Measurements from ENCODE around the gene HMGB4. TPM values are rescaled to one million over a fixed set of nuclear protein-coding genes. Genes with fewer than 3 reads are reported as not detected.

HMGB4 gene
- total RNA-seq, 1 experiment from 2014 or later = not detected

DNA sequence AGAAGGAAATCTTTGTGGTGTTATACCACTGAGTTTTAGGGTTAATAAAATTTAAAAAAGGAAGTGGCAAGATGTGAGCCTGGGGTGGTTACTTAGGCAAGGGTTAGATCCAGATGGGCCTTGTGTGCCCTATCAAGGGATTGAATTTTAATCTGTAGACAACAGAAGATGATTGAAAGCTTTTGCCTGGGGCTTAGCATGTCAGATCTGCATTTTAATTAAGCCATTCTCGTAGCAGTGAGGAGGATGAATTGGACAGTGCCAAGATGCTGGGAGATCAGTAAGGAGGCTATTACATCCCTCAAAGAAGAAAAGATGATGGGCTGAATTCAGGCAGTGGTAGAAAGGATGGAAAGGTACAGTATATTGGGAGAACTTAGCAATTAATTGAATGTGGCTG lies 42.3 kb downstream of the HMGB4 start:
- intact Hi-C loops (cut with micrococcal nuclease) = no loop called here
- peaks cover 5% of the 10 kb centered on the region for H3K36me3 Mint-ChIP-seq (ENCODE audit: insufficient read depth, unreplicated experiment)
- ChIA-PET CTCF (no interaction called here), POLR2A (no interaction called here)
- TF ChIP-seq, protein P1, sequence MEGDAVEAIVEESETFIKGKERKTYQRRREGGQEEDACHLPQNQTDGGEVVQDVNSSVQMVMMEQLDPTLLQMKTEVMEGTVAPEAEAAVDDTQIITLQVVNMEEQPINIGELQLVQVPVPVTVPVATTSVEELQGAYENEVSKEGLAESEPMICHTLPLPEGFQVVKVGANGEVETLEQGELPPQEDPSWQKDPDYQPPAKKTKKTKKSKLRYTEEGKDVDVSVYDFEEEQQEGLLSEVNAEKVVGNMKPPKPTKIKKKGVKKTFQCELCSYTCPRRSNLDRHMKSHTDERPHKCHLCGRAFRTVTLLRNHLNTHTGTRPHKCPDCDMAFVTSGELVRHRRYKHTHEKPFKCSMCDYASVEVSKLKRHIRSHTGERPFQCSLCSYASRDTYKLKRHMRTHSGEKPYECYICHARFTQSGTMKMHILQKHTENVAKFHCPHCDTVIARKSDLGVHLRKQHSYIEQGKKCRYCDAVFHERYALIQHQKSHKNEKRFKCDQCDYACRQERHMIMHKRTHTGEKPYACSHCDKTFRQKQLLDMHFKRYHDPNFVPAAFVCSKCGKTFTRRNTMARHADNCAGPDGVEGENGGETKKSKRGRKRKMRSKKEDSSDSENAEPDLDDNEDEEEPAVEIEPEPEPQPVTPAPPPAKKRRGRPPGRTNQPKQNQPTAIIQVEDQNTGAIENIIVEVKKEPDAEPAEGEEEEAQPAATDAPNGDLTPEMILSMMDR (IDR thresholded peaks at IDR 0.05; ENCODE audit: unreplicated experiment) = no peak
- DNase-seq (ENCODE audit: unreplicated experiment) = no peak
- no peaks in the 10 kb centered on the region for H3K4me1 Mint-ChIP-seq (ENCODE audit: insufficient read depth, unreplicated experiment)
- H3K27ac Mint-ChIP-seq (ENCODE audit: low read depth, unreplicated experiment) = no peak overlapping the region
- H3K4me3 Mint-ChIP-seq (ENCODE audit: unreplicated experiment) = no peak overlapping the region
- no peaks in the 10 kb centered on the region for H3K27me3 Mint-ChIP-seq (ENCODE audit: insufficient read depth, unreplicated experiment)
- no TSS peak for BruUV-seq (replicated peaks)
- peaks cover 60% of the 10 kb centered on the region for H3K9me3 Mint-ChIP-seq (ENCODE audit: unreplicated experiment)

DNA sequence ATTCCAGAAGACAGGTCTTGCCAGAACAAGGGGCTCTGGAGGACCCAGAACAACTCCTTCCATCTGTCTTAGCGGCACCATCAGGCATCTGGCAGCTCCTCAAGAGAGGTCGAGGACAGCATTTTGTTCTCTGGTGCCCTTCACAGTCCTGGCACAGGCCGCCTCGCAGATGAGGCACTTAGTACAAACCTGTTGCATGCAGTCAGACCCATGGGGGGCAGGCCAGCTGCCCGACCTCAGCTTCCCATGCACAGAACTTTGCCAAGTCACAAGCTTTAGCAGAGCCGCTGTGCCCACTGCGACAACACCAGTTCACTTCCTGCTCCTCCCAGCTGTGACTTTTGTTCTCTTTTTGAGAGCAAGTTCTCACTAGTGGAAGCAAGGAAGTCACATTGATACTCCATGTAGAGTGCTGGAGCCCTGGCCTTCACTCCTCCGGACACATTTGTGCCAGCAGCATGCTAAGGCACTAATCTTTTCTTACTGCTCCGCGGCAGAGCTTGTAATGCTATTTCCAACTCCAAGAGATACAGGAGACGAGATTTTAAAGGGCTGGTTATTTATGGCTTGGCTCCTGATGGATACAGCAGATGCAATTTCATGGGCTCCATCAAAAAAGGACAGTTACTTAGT lies 44.6 kb downstream of the HMGB4 start:
- no TSS peak for BruUV-seq (replicated peaks)
- Mint-ChIP-seq H3K27me3 (ENCODE audit: insufficient read depth, unreplicated experiment) (no peaks in the 10 kb centered on the region), H3K4me3 (ENCODE audit: unreplicated experiment) (no peak overlapping the region), H3K36me3 (ENCODE audit: insufficient read depth, unreplicated experiment) (peaks cover 3% of the 10 kb centered on the region), H3K9me3 (ENCODE audit: unreplicated experiment) (peaks cover 65% of the 10 kb centered on the region), H3K4me1 (ENCODE audit: insufficient read depth, unreplicated experiment) (no peaks in the 10 kb centered on the region), H3K27ac (ENCODE audit: low read depth, unreplicated experiment) (no peak overlapping the region)
- intact Hi-C loops (cut with micrococcal nuclease) = no loop called here
- ChIA-PET POLR2A (no interaction called here), CTCF (no interaction called here)
- TF ChIP-seq, protein P1 (IDR thresholded peaks at IDR 0.05; ENCODE audit: unreplicated experiment) = no peak
- no peak for DNase-seq (ENCODE audit: unreplicated experiment)

Data from MCF 10A (cell line).